Stimulated activated CD8-positive, alpha-beta memory T cell treated with anti-CD3 and anti-CD28 coated beads, Interleukin-4, amount 100 ng/mL, for 24 hours (primary cell): ENCODE data around the gene ALDH9A1.
"Not testable (repeated sequence)": the region's sequence is repeated elsewhere in the genome, so short reads cannot be mapped to it uniquely, and the experiment has no call there.

Experiments used
- DNase-seq: peaks from one replicate; pipeline ENCODE4 v3.0.0-alpha.2; 2020; ENCODE audit warnings: low read depth

Gene ALDH9A1

GRCh38 chr1:165645654-165646366 lies 52.6 kb downstream of the ALDH9A1 start:
- no peak for DNase-seq

- no peak for DNase-seq
Measured at GRCh38 chr1:165644064-165644735, 54.2 kb downstream of the ALDH9A1 start.

GRCh38 chr1:165641231-165641987 lies 57.0 kb downstream of the ALDH9A1 start:
- DNase-seq: no peak

GRCh38 chr1:165639821-165640623 lies 58.3 kb downstream of the ALDH9A1 start:
- DNase-seq: no peak

GRCh38 chr1:165638211-165638610 lies 60.2 kb downstream of the ALDH9A1 start:
- not testable (repeated sequence) for DNase-seq

GRCh38 chr1:165637427-165637826 lies 60.9 kb downstream of the ALDH9A1 start:
- no peak for DNase-seq

GRCh38 chr1:165635823-165636222 lies 62.5 kb downstream of the ALDH9A1 start:
- DNase-seq: no peak

GRCh38 chr1:165635329-165635728 lies 63.0 kb downstream of the ALDH9A1 start:
- DNase-seq: no peak

- DNase-seq: no peak
Measured at GRCh38 chr1:165634154-165634921, 64.0 kb downstream of the ALDH9A1 start.

- no peak for DNase-seq
Measured at GRCh38 chr1:165633614-165634013, 64.7 kb downstream of the ALDH9A1 start.

- no peak for DNase-seq
Measured at GRCh38 chr1:165632491-165632890, 65.9 kb downstream of the ALDH9A1 start.

- no peak for DNase-seq
Measured at GRCh38 chr1:165632152-165632469, 66.3 kb downstream of the ALDH9A1 start.

GRCh38 chr1:165631342-165632151 lies 66.8 kb downstream of the ALDH9A1 start:
- peak; percentile 30 for DNase-seq

- peak; percentile 93 for DNase-seq
Measured at GRCh38 chr1:165630629-165631341, 67.6 kb downstream of the ALDH9A1 start, which contains the start of gene MGST3. TSS of gene MGST3 (plus strand) at chr1:165631234. CDS start at chr1:165649848, 18,614 bp downstream.

- DNase-seq: no peak
Measured at GRCh38 chr1:165629848-165630628, 68.3 kb downstream of the ALDH9A1 start.

GRCh38 chr1:165629151-165629550 lies 69.2 kb downstream of the ALDH9A1 start:
- no peak for DNase-seq

- no peak for DNase-seq
Measured at GRCh38 chr1:165628147-165628822, 70.1 kb downstream of the ALDH9A1 start.

GRCh38 chr1:165624441-165624840 lies 73.9 kb downstream of the ALDH9A1 start:
- DNase-seq: no peak
